Measurements from ENCODE around the gene CCNF. TPM values are rescaled to one million over a fixed set of nuclear protein-coding genes. Genes with fewer than 3 reads are reported as not detected.

CCNF gene
- total RNA-seq, 1 experiment from 2014 or later = 60.8 TPM

DNA sequence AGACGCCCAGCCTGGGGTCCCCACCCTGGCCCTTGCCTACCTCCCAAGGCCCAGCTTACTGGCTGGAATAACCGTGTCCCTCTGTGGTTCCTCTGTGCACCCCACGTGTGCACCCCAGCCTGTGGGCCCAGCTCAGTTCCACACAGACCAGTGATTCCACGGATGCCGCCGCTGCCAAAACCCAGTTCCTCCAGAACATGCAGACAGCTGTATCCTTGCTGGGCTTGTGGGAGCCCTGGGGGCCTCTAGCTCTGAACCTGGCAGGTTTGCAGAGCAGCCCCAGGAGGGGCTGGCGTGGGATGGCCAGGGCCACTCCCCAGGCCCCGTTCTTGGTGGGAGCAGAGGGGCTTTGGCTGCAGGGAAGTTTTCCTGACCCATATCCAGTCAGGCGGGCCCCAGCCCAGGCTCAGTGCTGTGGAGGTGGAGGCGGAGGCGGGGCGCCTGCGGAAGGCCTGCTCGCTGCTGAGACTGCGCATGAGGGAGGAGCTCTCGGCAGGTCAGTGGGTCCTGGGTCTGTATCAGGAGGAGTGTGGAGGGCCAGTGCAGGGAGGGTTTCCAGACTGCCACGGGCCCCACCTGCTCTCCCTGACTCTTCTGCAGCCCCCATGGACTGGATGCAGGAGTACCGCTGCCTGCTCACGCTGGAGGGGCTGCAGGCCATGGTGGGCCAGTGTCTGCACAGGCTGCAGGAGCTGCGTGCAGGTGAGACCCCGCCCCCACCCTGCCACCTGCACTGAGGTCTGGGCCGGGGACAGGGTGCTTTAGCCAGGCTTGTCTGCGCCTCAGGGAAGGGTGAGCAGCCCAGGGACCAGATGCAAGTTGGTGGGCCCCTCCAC, 33.0 kb downstream of the CCNF start:
- H3K4me1 ChIP-seq (ENCODE audit: control insufficient read depth in 1 of 2, insufficient read depth in 2 of 2, low read length in 2 of 2) = peaks cover 9 to 39% of the 10 kb centered on the region in 2 experiments
- CTCF ChIA-PET = no interaction called here
- intact Hi-C loops (cut with micrococcal nuclease) = loop anchor here (5.0 kb wide), 1 partner anchor 35 kb away; the partner anchor contains the start of gene CCNF
- peaks cover 7% of the 10 kb centered on the region; the same call in 1 of the 2 replicates for H3K79me2 ChIP-seq (ENCODE audit: insufficient read depth, low read length)
- no peak overlapping the region for H3K4me2 ChIP-seq (ENCODE audit: low read length)
- no peak overlapping the region for H3K4me3 ChIP-seq (replicated peaks in 1 of 2; ENCODE audit: low read depth in 1 of 2, low read length in 2 of 2)
- POLR2A ChIA-PET = no interaction called here
- BruUV-seq (replicated peaks) = no TSS peak
- no peak for TF ChIP-seq JUND (IDR thresholded peaks at IDR 0.05)
- no peak for TF ChIP-seq POLR2AphosphoS5 (IDR thresholded peaks at IDR 0.05; ENCODE audit: low read depth, low read length)
- H3K9me3 ChIP-seq (ENCODE audit: control insufficient read depth in 1 of 2, insufficient read depth in 1 of 2, low read depth in 1 of 2, low read length in 2 of 2) = no peaks in the 10 kb centered on the region
- no peaks in the 10 kb centered on the region for H3K27me3 ChIP-seq (ENCODE audit: insufficient read depth, low read length)
- RAD21 ChIA-PET (ENCODE audit: low non-redundant PET in 1 of 2, low total read pairs in 2 of 2, uncharacterized antibody in 2 of 2, unreplicated experiment in 2 of 2) = no interaction called here
- H4K20me1 ChIP-seq (ENCODE audit: insufficient read depth) = no peaks in the 10 kb centered on the region
- H3K9me2 ChIP-seq (ENCODE audit: insufficient read depth) = no peaks in the 10 kb centered on the region
- ATAC-seq (no peak), DNase-seq (ENCODE audit: low read depth, low spot score) (no peak)
- H2AFZ ChIP-seq (ENCODE audit: low read depth, low read length, poor library complexity, severe bottlenecking) = no peak overlapping the region
- H3K9ac ChIP-seq (ENCODE audit: low read length) = no peak overlapping the region
- H3K36me3 ChIP-seq (ENCODE audit: control insufficient read depth in 1 of 2, insufficient read depth in 2 of 2, low read length in 2 of 2) = peaks cover 2% of the 10 kb centered on the region in 2 experiments; a peak in 3 of 4 replicates
- H3K27ac ChIP-seq (ENCODE audit: low read depth, low read length) = no peak overlapping the region

DNA sequence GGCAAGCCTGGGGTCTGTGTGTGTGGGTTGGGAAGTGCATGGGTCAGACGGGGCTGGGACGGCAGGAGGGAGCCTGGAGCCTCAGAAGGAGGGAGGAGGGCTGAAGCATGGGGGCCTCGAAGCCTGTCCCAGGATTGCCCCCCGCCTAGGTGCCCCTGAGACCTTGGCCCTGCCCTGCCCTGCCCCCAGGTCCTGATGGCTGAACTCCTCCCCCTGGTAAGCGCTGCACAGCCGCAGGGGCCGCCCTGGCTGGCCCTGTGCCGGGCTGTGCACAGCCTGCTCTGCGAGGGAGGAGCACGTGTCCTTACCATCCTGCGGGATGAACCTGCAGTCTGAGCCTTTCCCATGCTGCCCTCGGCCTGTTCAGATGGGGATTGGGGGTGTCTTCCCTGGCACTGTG, 35.1 kb downstream of the CCNF start:
- DNase-seq (ENCODE audit: low read depth, low spot score) = no peak
- H3K27ac ChIP-seq (ENCODE audit: low read depth, low read length) = no peak overlapping the region; the same call in 1 of the 2 replicates
- H3K9ac ChIP-seq (ENCODE audit: low read length) = no peak overlapping the region
- ChIA-PET CTCF (no interaction called here), POLR2A (no interaction called here), RAD21 (ENCODE audit: low non-redundant PET in 1 of 2, low total read pairs in 2 of 2, uncharacterized antibody in 2 of 2, unreplicated experiment in 2 of 2) (no interaction called here)
- no peaks in the 10 kb centered on the region for H3K9me3 ChIP-seq (ENCODE audit: control insufficient read depth in 1 of 2, insufficient read depth in 1 of 2, low read depth in 1 of 2, low read length in 2 of 2)
- intact Hi-C loops (cut with micrococcal nuclease) = loop anchor here (5.0 kb wide), 1 partner anchor 37 kb away; the partner anchor contains the start of gene CCNF
- H3K27me3 ChIP-seq (ENCODE audit: insufficient read depth, low read length) = no peaks in the 10 kb centered on the region
- H4K20me1 ChIP-seq (ENCODE audit: insufficient read depth) = no peaks in the 10 kb centered on the region
- H3K4me3 ChIP-seq (replicated peaks in 1 of 2; ENCODE audit: low read depth in 1 of 2, low read length in 2 of 2) = no peak overlapping the region
- ATAC-seq = no peak
- no peak overlapping the region for H2AFZ ChIP-seq (ENCODE audit: low read depth, low read length, poor library complexity, severe bottlenecking)
- H3K9me2 ChIP-seq (ENCODE audit: insufficient read depth) = no peaks in the 10 kb centered on the region
- H3K36me3 ChIP-seq (ENCODE audit: control insufficient read depth in 1 of 2, insufficient read depth in 2 of 2, low read length in 2 of 2) = no peaks in the 10 kb centered on the region
- BruUV-seq (replicated peaks) = no TSS peak
- H3K79me2 ChIP-seq (ENCODE audit: insufficient read depth, low read length) = peaks cover 7% of the 10 kb centered on the region; the same call in 1 of the 2 replicates
- peaks cover 20 to 42% of the 10 kb centered on the region in 2 experiments for H3K4me1 ChIP-seq (ENCODE audit: control insufficient read depth in 1 of 2, insufficient read depth in 2 of 2, low read length in 2 of 2)
- H3K4me2 ChIP-seq (ENCODE audit: low read length) = no peak overlapping the region
- TF ChIP-seq SP1 (IDR thresholded peaks at IDR 0.05; ENCODE audit: low read depth) = no peak
- TF ChIP-seq, protein P1, sequence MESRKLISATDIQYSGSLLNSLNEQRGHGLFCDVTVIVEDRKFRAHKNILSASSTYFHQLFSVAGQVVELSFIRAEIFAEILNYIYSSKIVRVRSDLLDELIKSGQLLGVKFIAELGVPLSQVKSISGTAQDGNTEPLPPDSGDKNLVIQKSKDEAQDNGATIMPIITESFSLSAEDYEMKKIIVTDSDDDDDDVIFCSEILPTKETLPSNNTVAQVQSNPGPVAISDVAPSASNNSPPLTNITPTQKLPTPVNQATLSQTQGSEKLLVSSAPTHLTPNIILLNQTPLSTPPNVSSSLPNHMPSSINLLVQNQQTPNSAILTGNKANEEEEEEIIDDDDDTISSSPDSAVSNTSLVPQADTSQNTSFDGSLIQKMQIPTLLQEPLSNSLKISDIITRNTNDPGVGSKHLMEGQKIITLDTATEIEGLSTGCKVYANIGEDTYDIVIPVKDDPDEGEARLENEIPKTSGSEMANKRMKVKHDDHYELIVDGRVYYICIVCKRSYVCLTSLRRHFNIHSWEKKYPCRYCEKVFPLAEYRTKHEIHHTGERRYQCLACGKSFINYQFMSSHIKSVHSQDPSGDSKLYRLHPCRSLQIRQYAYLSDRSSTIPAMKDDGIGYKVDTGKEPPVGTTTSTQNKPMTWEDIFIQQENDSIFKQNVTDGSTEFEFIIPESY (IDR thresholded peaks at IDR 0.05; ENCODE audit: extremely low read depth, insufficient replicate concordance, low read length) = no peak
- no peak for TF ChIP-seq ZFX (IDR thresholded peaks at IDR 0.05)
- no peak for TF ChIP-seq ELF1 (IDR thresholded peaks at IDR 0.05; ENCODE audit: borderline replicate concordance, low read depth)
- TF ChIP-seq FOSL1 (IDR thresholded peaks at IDR 0.05; ENCODE audit: low read depth) = no peak
- no peak for TF ChIP-seq EZH2 (IDR thresholded peaks at IDR 0.05)
- no peak for TF ChIP-seq POLR2AphosphoS5 (IDR thresholded peaks at IDR 0.05; ENCODE audit: low read depth, low read length)
- TF ChIP-seq, protein P2, sequence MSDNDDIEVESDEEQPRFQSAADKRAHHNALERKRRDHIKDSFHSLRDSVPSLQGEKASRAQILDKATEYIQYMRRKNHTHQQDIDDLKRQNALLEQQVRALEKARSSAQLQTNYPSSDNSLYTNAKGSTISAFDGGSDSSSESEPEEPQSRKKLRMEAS (IDR thresholded peaks at IDR 0.05) = no peak
- TF ChIP-seq TCF7L2 (IDR thresholded peaks at IDR 0.05; ENCODE audit: borderline replicate concordance, extremely low read depth, insufficient read depth, insufficient read length) = no peak
- TF ChIP-seq CEBPB (IDR thresholded peaks at IDR 0.05; ENCODE audit: low read depth) = no peak
- no peak for TF ChIP-seq YY1 (IDR thresholded peaks at IDR 0.05; ENCODE audit: extremely low read depth, insufficient replicate concordance, low read depth, low read length)
- no peak for TF ChIP-seq POLR2A (IDR thresholded peaks at IDR 0.05; ENCODE audit: borderline replicate concordance, extremely low read depth, insufficient read depth, insufficient read length)
- TF ChIP-seq, protein P3, sequence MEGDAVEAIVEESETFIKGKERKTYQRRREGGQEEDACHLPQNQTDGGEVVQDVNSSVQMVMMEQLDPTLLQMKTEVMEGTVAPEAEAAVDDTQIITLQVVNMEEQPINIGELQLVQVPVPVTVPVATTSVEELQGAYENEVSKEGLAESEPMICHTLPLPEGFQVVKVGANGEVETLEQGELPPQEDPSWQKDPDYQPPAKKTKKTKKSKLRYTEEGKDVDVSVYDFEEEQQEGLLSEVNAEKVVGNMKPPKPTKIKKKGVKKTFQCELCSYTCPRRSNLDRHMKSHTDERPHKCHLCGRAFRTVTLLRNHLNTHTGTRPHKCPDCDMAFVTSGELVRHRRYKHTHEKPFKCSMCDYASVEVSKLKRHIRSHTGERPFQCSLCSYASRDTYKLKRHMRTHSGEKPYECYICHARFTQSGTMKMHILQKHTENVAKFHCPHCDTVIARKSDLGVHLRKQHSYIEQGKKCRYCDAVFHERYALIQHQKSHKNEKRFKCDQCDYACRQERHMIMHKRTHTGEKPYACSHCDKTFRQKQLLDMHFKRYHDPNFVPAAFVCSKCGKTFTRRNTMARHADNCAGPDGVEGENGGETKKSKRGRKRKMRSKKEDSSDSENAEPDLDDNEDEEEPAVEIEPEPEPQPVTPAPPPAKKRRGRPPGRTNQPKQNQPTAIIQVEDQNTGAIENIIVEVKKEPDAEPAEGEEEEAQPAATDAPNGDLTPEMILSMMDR (IDR thresholded peaks at IDR 0.05 in 2 of 3, conservative IDR thresholded peaks at IDR 0.05 in 1 of 3; ENCODE audit: borderline replicate concordance in 1 of 3, insufficient read depth in 1 of 3, low read depth in 2 of 3, low read length in 2 of 3) = no peak
- no peak for TF ChIP-seq SRF (IDR thresholded peaks at IDR 0.05; ENCODE audit: low read depth)
- no peak for TF ChIP-seq ZNF274 (IDR thresholded peaks at IDR 0.05; ENCODE audit: low read depth, low read length)
- TF ChIP-seq JUND (IDR thresholded peaks at IDR 0.05) = no peak
